ENCODE measurements around the gene FNBP1. TPM values are rescaled to one million over a fixed set of nuclear protein-coding genes. Genes with fewer than 3 reads are reported as not detected.

Gene FNBP1
- total and polyA plus RNA-seq, 3 donors from 2014 or later, result 37.9 to 89.2 (median 76.6) TPM

GRCh38 chr9:129908906-129909305 lies 134.1 kb downstream of the FNBP1 start:
- no peak overlapping the region for H3K4me3 ChIP-seq
- no peak for DNase-seq
- no peaks in the 10 kb centered on the region for H3K36me3 ChIP-seq (ENCODE audit: low read depth, missing control alignments)
- intact Hi-C loops (cut with DNase I; ENCODE audit: low total_unique reads), result no loop called here
- H3K27me3 ChIP-seq, result no peaks in the 10 kb centered on the region
- 82 to 84% methylated on average over 4 of the region's 4 CpGs for WGBS, 2 donors
- no peaks in the 10 kb centered on the region for H3K9me3 ChIP-seq
- no peaks in the 10 kb centered on the region for H3K4me1 ChIP-seq
- TF ChIP-seq POLR2A (IDR thresholded peaks at IDR 0.05) (no peak), CTCF (IDR thresholded peaks at IDR 0.05) (no peak)
- H3K27ac ChIP-seq, result no peak overlapping the region

GRCh38 chr9:129907201-129907600 lies 135.8 kb downstream of the FNBP1 start:
- no peaks in the 10 kb centered on the region for H3K36me3 ChIP-seq (ENCODE audit: low read depth, missing control alignments)
- no peaks in the 10 kb centered on the region for H3K27me3 ChIP-seq
- H3K27ac ChIP-seq, result no peak overlapping the region
- no peak overlapping the region for H3K4me3 ChIP-seq
- intact Hi-C loops (cut with DNase I; ENCODE audit: low total_unique reads), result no loop called here
- no peaks in the 10 kb centered on the region for H3K4me1 ChIP-seq
- no peak for TF ChIP-seq CTCF (IDR thresholded peaks at IDR 0.05)
- TF ChIP-seq POLR2A (IDR thresholded peaks at IDR 0.05), result no peak
- 95 to 97% methylated on average over 4 of the region's 4 CpGs for WGBS, 2 donors
- no peak for DNase-seq
- no peaks in the 10 kb centered on the region for H3K9me3 ChIP-seq

GRCh38 chr9:129906298-129906697 lies 136.7 kb downstream of the FNBP1 start:
- no peak overlapping the region for H3K4me3 ChIP-seq
- H3K9me3 ChIP-seq, result no peaks in the 10 kb centered on the region
- DNase-seq, result no peak
- TF ChIP-seq CTCF (IDR thresholded peaks at IDR 0.05) (no peak), POLR2A (IDR thresholded peaks at IDR 0.05) (no peak)
- intact Hi-C loops (cut with DNase I; ENCODE audit: low total_unique reads), result no loop called here
- 93 to 98% methylated on average over 4 of the region's 4 CpGs for WGBS, 2 donors
- no peaks in the 10 kb centered on the region for H3K36me3 ChIP-seq (ENCODE audit: low read depth, missing control alignments)
- no peak overlapping the region for H3K27ac ChIP-seq
- no peaks in the 10 kb centered on the region for H3K4me1 ChIP-seq
- no peaks in the 10 kb centered on the region for H3K27me3 ChIP-seq

- Histone ChIP-seq H3K36me3 (ENCODE audit: low read depth, missing control alignments) (no peaks in the 10 kb centered on the region), H3K27ac (no peak overlapping the region), H3K27me3 (no peaks in the 10 kb centered on the region), H3K4me1 (no peaks in the 10 kb centered on the region), H3K4me3 (no peak overlapping the region), H3K9me3 (no peaks in the 10 kb centered on the region)
- TF ChIP-seq CTCF (IDR thresholded peaks at IDR 0.05) (no peak), POLR2A (IDR thresholded peaks at IDR 0.05) (no peak)
- no peak for DNase-seq
- 94 to 95% methylated on average over 4 of the region's 4 CpGs for WGBS, 2 donors
- intact Hi-C loops (cut with DNase I; ENCODE audit: low total_unique reads), result no loop called here
Observed at GRCh38 chr9:129904734-129905133, 138.3 kb downstream of the FNBP1 start.

GRCh38 chr9:129902740-129903134 lies 140.3 kb downstream of the FNBP1 start:
- Histone ChIP-seq H3K4me3 (no peak overlapping the region), H3K27me3 (no peaks in the 10 kb centered on the region), H3K4me1 (no peaks in the 10 kb centered on the region), H3K27ac (no peak overlapping the region), H3K36me3 (ENCODE audit: low read depth, missing control alignments) (no peaks in the 10 kb centered on the region), H3K9me3 (no peaks in the 10 kb centered on the region)
- TF ChIP-seq POLR2A (IDR thresholded peaks at IDR 0.05) (no peak), CTCF (IDR thresholded peaks at IDR 0.05) (no peak)
- 93 to 95% methylated on average over 8 of the region's 8 CpGs for WGBS, 2 donors
- no peak for DNase-seq
- intact Hi-C loops (cut with DNase I; ENCODE audit: low total_unique reads), result no loop called here
